Stimulated activated CD8-positive, alpha-beta memory T cell treated with anti-CD3 and anti-CD28 coated beads, Interleukin-7, amount 100 ng/mL, for 4 hours (primary cell): ENCODE data around the gene TADA2A.
"Not testable (repeated sequence)": the region's sequence is repeated elsewhere in the genome, so short reads cannot be mapped to it uniquely, and the experiment has no call there.

Experiments used
- DNase-seq, 2 donors: peaks; one replicate each; pipeline ENCODE4 v3.0.0-alpha.2; 2020; ENCODE audit warnings: low read depth in 2 of 2

TADA2A gene

GRCh38 chr17:37493249-37494027, 86.8 kb downstream of the TADA2A start:
- DNase-seq: no peak

GRCh38 chr17:37494401-37494831, 87.7 kb downstream of the TADA2A start:
- no peak for DNase-seq

- DNase-seq: no peak
Measured at GRCh38 chr17:37494971-37495370, 88.3 kb downstream of the TADA2A start.

- DNase-seq: no peak
Measured at GRCh38 chr17:37500378-37500777, 93.7 kb downstream of the TADA2A start.

GRCh38 chr17:37502009-37502936, 95.6 kb downstream of the TADA2A start:
- DNase-seq: no peak

GRCh38 chr17:37503148-37503547, 96.5 kb downstream of the TADA2A start:
- no peak for DNase-seq

- no peak for DNase-seq
Measured at GRCh38 chr17:37505333-37505732, 98.6 kb downstream of the TADA2A start.

- no peak for DNase-seq
Measured at GRCh38 chr17:37506678-37507077, 100.0 kb downstream of the TADA2A start.

GRCh38 chr17:37507111-37507510, 100.4 kb downstream of the TADA2A start:
- no peak for DNase-seq

GRCh38 chr17:37510056-37510455, 103.4 kb downstream of the TADA2A start:
- DNase-seq: no peak

- not testable (repeated sequence) for DNase-seq
Measured at GRCh38 chr17:37511642-37512041, 105.0 kb downstream of the TADA2A start.

GRCh38 chr17:37512442-37513068, 105.9 kb downstream of the TADA2A start:
- DNase-seq: no peak

- DNase-seq: no peak
Measured at GRCh38 chr17:37513711-37514110, 107.0 kb downstream of the TADA2A start.

- no peak for DNase-seq
Measured at GRCh38 chr17:37516127-37516571, 109.5 kb downstream of the TADA2A start.

- no peak for DNase-seq
Measured at GRCh38 chr17:37517881-37518280, 111.2 kb downstream of the TADA2A start.

GRCh38 chr17:37518826-37519225, 112.1 kb downstream of the TADA2A start:
- DNase-seq: no peak

- no peak for DNase-seq
Measured at GRCh38 chr17:37519251-37519985, 112.7 kb downstream of the TADA2A start.

- no peak for DNase-seq
Measured at GRCh38 chr17:37520174-37520573, 113.5 kb downstream of the TADA2A start.

GRCh38 chr17:37521821-37522220, 115.1 kb downstream of the TADA2A start:
- DNase-seq: no peak

- no peak for DNase-seq
Measured at GRCh38 chr17:37523715-37524219, 117.1 kb downstream of the TADA2A start.

- DNase-seq: no peak
Measured at GRCh38 chr17:37527249-37527851, 120.7 kb downstream of the TADA2A start.
